Calu3 (cell line): Measurements from ENCODE around the gene CEP128. TPM values are rescaled to one million over a fixed set of nuclear protein-coding genes. Genes with fewer than 3 reads are reported as not detected.

Experiments used
- BruUV-seq: library from RNA; stranded (reverse); fragments of 400-500 nt; replicated peaks from 2 replicates; lab custom pipeline; 2021; lab: Mats Ljungman, UMichigan
- CTCF ChIA-PET: fragments of 300-600 bp; sonication (Branson Sonifier 250); formaldehyde crosslinking; loops from one replicate; lab custom pipeline; 2022; ENCODE audit warnings: antibody characterized with exemption; lab: Charles Lee
- DNase-seq: peaks from one replicate; pipeline ENCODE4 v3.0.0; 2022
- H3K27ac Mint-ChIP-seq: one replicate; pipeline ENCODE4 v1.8.0; 2022; ENCODE audit warnings: mixed read lengths; ENCODE audit not compliant: unreplicated experiment
- H3K27me3 Mint-ChIP-seq: one replicate; pipeline ENCODE4 v1.8.0; 2022; ENCODE audit warnings: mixed read lengths; ENCODE audit not compliant: unreplicated experiment
- H3K36me3 Mint-ChIP-seq: one replicate; pipeline ENCODE4 v1.8.0; 2022; ENCODE audit warnings: mild to moderate bottlenecking, moderate library complexity, mixed read lengths; ENCODE audit not compliant: insufficient read depth, unreplicated experiment
- H3K4me1 Mint-ChIP-seq: one replicate; pipeline ENCODE4 v1.8.0; 2022; ENCODE audit warnings: mild to moderate bottlenecking, low read depth, mixed read lengths; ENCODE audit not compliant: unreplicated experiment
- H3K4me3 Mint-ChIP-seq: one replicate; pipeline ENCODE4 v1.8.0; 2022; ENCODE audit warnings: mild to moderate bottlenecking, low read depth, moderate library complexity, mixed read lengths; ENCODE audit not compliant: unreplicated experiment
- H3K9me3 Mint-ChIP-seq: one replicate; pipeline ENCODE4 v1.8.0; 2022; ENCODE audit warnings: low read depth, mixed read lengths; ENCODE audit not compliant: unreplicated experiment
- CTCF ChIP-seq: fragments of 200-600 bp; IDR thresholded peaks from one replicate; pipeline ENCODE4 v1.8.0; 2022; ENCODE audit warnings: antibody characterized with exemption; ENCODE audit not compliant: unreplicated experiment
- intact Hi-C: fragments of 100-400 bp; cut with micrococcal nuclease; formaldehyde crosslinking; loops from one replicate; pipeline ENCODE4 v1.10.0; 2022; ENCODE audit not compliant: unreplicated experiment
- total RNA-seq: library from RNA; stranded (reverse); gene quantifications from 2 replicates; pipeline ENCODE4 v1.2.3, GENCODE V29; 2022

CEP128 gene
- total RNA-seq, 1 experiment from 2014 or later = 22.9 TPM

- no peak overlapping the region for H3K4me3 Mint-ChIP-seq
- CTCF ChIA-PET = no interaction called here
- DNase-seq = no peak
- H3K27me3 Mint-ChIP-seq = peaks cover 66% of the 10 kb centered on the region
- H3K36me3 Mint-ChIP-seq = no peaks in the 10 kb centered on the region
- H3K27ac Mint-ChIP-seq = no peak overlapping the region
- intact Hi-C loops = loop anchor here (10.0 kb wide), 1 partner anchor 765 kb away; the partner anchor contains the start of gene DIO2
- H3K4me1 Mint-ChIP-seq = no peaks in the 10 kb centered on the region
- H3K9me3 Mint-ChIP-seq = no peaks in the 10 kb centered on the region
- no peak for TF ChIP-seq CTCF
- no TSS peak for BruUV-seq
Observed at GRCh38 chr14:80979951-80980350, 38.4 kb upstream of the CEP128 start.

- CTCF ChIA-PET = no interaction called here
- Mint-ChIP-seq H3K9me3 (no peaks in the 10 kb centered on the region), H3K4me3 (no peak overlapping the region), H3K4me1 (no peaks in the 10 kb centered on the region), H3K27me3 (peaks cover 81% of the 10 kb centered on the region), H3K27ac (no peak overlapping the region), H3K36me3 (no peaks in the 10 kb centered on the region)
- no peak for TF ChIP-seq CTCF
- no peak for DNase-seq
- no TSS peak for BruUV-seq
- intact Hi-C loops = no loop called here
Observed at GRCh38 chr14:80978403-80978802, 36.9 kb upstream of the CEP128 start.

GRCh38 chr14:80977221-80977620 lies 35.7 kb upstream of the CEP128 start:
- Mint-ChIP-seq H3K4me1 (no peaks in the 10 kb centered on the region), H3K36me3 (no peaks in the 10 kb centered on the region), H3K4me3 (no peak overlapping the region), H3K27ac (no peak overlapping the region), H3K9me3 (no peaks in the 10 kb centered on the region), H3K27me3 (peaks cover 82% of the 10 kb centered on the region)
- no TSS peak for BruUV-seq
- TF ChIP-seq CTCF = no peak
- intact Hi-C loops = no loop called here
- DNase-seq = no peak
- CTCF ChIA-PET = no interaction called here

GRCh38 chr14:80974679-80975078 lies 33.1 kb upstream of the CEP128 start:
- Mint-ChIP-seq H3K27me3 (peaks cover 64% of the 10 kb centered on the region), H3K9me3 (no peaks in the 10 kb centered on the region), H3K36me3 (no peaks in the 10 kb centered on the region), H3K4me1 (no peaks in the 10 kb centered on the region), H3K4me3 (no peak overlapping the region), H3K27ac (no peak overlapping the region)
- CTCF ChIA-PET = no interaction called here
- no peak for DNase-seq
- intact Hi-C loops = no loop called here
- no peak for TF ChIP-seq CTCF
- BruUV-seq = no TSS peak
